Right lobe of liver (tissue), 6 donors: ENCODE data around the gene TMTC4. TPM values are rescaled to one million over a fixed set of nuclear protein-coding genes. Genes with fewer than 3 reads are reported as not detected.

Experiments used
- ATAC-seq, 4 donors: fragments of 200-7000 bp; cut with Tn5 transposase; one replicate each; pipeline ENCODE4 v1.9.1; 2020; ENCODE audit warnings: mild to moderate bottlenecking in 4 of 4, moderate library complexity in 4 of 4
- DNase-seq, 3 donors: peaks; one replicate each; pipeline ENCODE4 v3.0.0-alpha.2; 2020
- H3K27ac ChIP-seq, 3 donors: fragments of 200-600 bp; one replicate each; pipeline ENCODE4 v1.8.0; 2022
- H3K27me3 ChIP-seq, 2 donors: fragments of 200-600 bp; one replicate each; pipeline ENCODE4 v1.8.0; 2022
- H3K36me3 ChIP-seq, 4 donors: fragments of 200-600 bp; sonication (generic) in 1 of 4; one replicate each; pipeline versions ENCODE4 v1.5.1 to v1.8.0; 2017 to 2022; ENCODE audit warnings: control low read depth in 1 of 4
- H3K4me1 ChIP-seq, 4 donors: fragments of 200-600 bp; sonication (generic) in 1 of 4; one replicate each; pipeline versions ENCODE4 v1.5.1 to v1.8.0; 2017 to 2022; ENCODE audit warnings: control low read depth in 1 of 4
- H3K4me3 ChIP-seq, 3 donors: fragments of 200-600 bp; one replicate each; pipeline ENCODE4 v1.8.0; 2022
- H3K9me3 ChIP-seq, 4 donors: fragments of 200-600 bp; sonication (generic) in 1 of 4; one replicate each; pipeline versions ENCODE4 v1.5.1 to v1.8.0; 2017 to 2022; ENCODE audit warnings: control low read depth in 1 of 4
- POLR2A ChIP-seq: fragments of 450-650 bp; IDR thresholded peaks from one replicate; pipeline ENCODE4 v1.6.1; 2017; ENCODE audit warnings: antibody characterized with exemption, mild to moderate bottlenecking
- WGBS: methylation state at CpG from one replicate; pipeline ENCODE4 v1.1.6; 2018; ENCODE audit warnings: low coverage, low lambda C conversion rate; ENCODE audit not compliant: insufficient coverage; ENCODE audit errors: missing lambda C conversion rate; 5-methylcytosine and 5-hydroxymethylcytosine counted together
- intact Hi-C, 2 donors: fragments of 100-400 bp; cut with DNase I; formaldehyde crosslinking; loops; one replicate each; pipeline versions ENCODE4 v1.11.2 to v1.14.1; 2022
- total RNA-seq, 6 experiments: library from RNA; depleted of rRNA in 2 of 6; stranded (reverse); fragments of >200 nt in 2 of 6; fragmentation: NEBNext Ultra II Directional in 3 of 6; extraction: Animal tissue kit (Norgen Biotek cat#: 25700) in 3 of 6; gene quantifications; one replicate each; pipeline versions ENCODE4 v1.1.0 to v1.2.4, GENCODE V29; 2016 to 2023
- TF ChIP-seq, protein P1 (sequence below), 4 donors: fragments of 200-600 bp in 3 of 4; fragments of 450-650 bp in 1 of 4; IDR thresholded peaks; one replicate each; pipeline versions ENCODE4 v1.5.1 to v1.8.0; 2016 to 2022; ENCODE audit warnings: antibody characterized with exemption in 4 of 4, mild to moderate bottlenecking in 2 of 4
- donor health status: DM: no; HTN: yes; CAD: no.
- donor health status: DM: no; HTN: no; CAD: no.
- donor health status: DM: no; HTN: no; CAD: no.
- donor health status: DM: no; HTN: yes; CAD: no.
- donor health status: DM: no; HTN: yes; CAD: no.

TMTC4 gene
- total RNA-seq, 6 experiments from 2014 or later: 10.7 to 17.9 (median 14.1) TPM

DNA sequence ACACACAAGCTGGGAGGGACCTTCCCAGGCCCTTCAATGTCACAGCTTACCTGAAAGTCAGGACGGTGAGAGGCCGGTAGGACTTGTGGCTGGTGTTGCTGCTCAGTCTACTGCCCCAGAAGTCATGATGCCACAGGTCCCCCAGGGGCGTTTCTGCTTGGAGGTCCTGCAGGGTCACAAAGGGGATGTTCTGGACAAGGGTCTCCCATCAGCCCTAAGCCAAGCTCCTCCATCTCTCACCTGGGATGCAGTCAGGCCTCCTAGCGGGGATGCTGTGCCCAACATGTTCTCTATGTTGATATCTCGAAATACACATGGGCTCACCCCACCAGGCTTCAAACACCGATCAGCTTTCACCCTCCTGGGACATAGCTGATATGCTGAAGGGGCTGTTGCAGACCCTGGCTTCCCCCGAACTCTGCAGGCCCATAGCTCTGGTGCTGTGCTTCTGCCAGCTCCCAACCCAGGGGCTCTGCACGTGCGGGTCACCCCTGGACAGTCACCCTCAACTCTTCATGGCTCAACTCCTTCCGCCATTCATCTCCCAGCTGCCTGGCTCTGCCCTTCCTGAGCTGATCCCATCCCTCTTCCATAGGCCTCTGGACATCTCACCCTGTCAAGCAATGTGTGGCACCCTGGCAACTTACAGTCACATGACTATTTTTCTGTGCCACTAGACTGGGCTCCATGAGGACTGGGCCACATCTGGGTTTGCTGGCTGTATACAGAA, 10.3 kb downstream of the TMTC4 start:
- no peak for TF ChIP-seq POLR2A
- TF ChIP-seq, protein P1, sequence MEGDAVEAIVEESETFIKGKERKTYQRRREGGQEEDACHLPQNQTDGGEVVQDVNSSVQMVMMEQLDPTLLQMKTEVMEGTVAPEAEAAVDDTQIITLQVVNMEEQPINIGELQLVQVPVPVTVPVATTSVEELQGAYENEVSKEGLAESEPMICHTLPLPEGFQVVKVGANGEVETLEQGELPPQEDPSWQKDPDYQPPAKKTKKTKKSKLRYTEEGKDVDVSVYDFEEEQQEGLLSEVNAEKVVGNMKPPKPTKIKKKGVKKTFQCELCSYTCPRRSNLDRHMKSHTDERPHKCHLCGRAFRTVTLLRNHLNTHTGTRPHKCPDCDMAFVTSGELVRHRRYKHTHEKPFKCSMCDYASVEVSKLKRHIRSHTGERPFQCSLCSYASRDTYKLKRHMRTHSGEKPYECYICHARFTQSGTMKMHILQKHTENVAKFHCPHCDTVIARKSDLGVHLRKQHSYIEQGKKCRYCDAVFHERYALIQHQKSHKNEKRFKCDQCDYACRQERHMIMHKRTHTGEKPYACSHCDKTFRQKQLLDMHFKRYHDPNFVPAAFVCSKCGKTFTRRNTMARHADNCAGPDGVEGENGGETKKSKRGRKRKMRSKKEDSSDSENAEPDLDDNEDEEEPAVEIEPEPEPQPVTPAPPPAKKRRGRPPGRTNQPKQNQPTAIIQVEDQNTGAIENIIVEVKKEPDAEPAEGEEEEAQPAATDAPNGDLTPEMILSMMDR (IDR thresholded peaks at IDR 0.05): no peak
- peaks cover 0 to 34% (median 14%) of the 10 kb centered on the region in 4 donors for H3K36me3 ChIP-seq

DNA sequence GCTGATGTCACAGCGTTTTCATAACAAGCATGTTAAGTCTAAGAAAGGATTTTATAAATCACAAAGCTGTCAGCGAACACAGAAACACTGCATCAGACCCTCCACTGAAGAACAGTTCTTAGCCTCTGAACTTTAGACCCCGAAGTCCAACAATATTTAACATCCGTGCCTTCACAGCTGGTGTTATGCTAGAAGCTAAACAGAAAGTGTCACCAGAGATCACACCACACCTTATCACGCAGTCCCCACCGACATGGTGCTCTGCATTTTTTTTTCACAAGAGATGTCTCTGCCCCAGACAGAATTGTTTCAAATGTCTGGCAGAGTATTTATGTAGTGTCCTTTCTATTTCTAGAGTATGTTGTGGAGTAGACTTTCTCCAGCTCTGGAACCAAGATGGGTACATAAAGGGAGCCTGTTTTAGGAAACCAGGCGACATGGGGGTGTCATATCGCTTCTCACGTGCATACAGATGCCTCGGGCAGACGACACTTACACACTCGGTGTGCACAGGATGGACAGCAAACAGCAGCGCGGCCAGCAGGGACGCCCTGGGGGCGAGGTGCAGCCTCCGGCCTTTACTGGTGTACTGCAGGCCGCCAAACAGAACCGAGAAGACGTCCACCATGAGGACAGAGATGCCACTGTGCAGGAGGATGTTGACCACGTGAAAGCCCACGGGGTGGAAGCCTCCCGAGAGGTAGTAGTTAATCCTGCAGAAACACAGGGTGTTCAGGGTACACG, 12.0 kb downstream of the TMTC4 start:
- intact Hi-C loops: no loop called here
- Histone ChIP-seq H3K27me3 (no peaks in the 10 kb centered on the region), H3K36me3 (peaks cover 0 to 34% (median 12%) of the 10 kb centered on the region in 4 donors), H3K27ac (no peak overlapping the region), H3K4me3 (no peak overlapping the region), H3K9me3 (no peaks in the 10 kb centered on the region), H3K4me1 (no peaks in the 10 kb centered on the region)
- DNase-seq: no peak
- WGBS: 74% methylated on average over 22 of the region's 24 CpGs
- TF ChIP-seq, protein P1 (IDR thresholded peaks at IDR 0.05): no peak
- no peak for TF ChIP-seq POLR2A
- no peak for ATAC-seq

More for the DNA sequence above, 10.3 kb downstream of the TMTC4 start:
- DNase-seq (no peak), ATAC-seq (no peak)
- no peaks in the 10 kb centered on the region for H3K27me3 ChIP-seq
- WGBS: no CpG with 5 or more reads among the region's 10 CpGs
- H3K4me3 ChIP-seq: no peak overlapping the region
- H3K9me3 ChIP-seq: no peaks in the 10 kb centered on the region
- H3K27ac ChIP-seq: no peak overlapping the region
- H3K4me1 ChIP-seq: no peaks in the 10 kb centered on the region
- intact Hi-C loops: no loop called here

DNA sequence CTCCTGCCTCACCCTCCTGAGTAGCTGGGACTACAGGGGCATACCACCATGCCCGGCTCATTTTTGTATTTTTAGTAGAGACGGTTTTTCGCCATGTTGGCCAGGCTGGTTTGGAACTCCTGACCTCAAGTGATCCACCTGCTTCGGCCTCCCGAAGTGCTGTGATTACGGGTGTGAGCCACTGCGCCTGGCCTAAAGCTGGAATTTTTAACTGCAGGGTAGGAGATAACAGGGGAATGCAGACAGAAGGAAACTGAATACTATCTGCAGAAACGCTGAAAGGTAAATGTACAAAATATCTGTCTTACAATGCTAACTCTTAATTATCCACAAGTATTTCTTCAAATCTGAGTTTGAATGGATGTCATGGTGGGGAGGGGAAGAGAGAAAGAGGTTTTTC, 13.8 kb downstream of the TMTC4 start:
- peaks cover 0 to 31% (median 12%) of the 10 kb centered on the region in 4 donors for H3K36me3 ChIP-seq
- 82% methylated on average over 8 of the region's 8 CpGs for WGBS
- no peak overlapping the region for H3K27ac ChIP-seq
- TF ChIP-seq, protein P1 (IDR thresholded peaks at IDR 0.05): no peak
- TF ChIP-seq POLR2A: no peak
- H3K9me3 ChIP-seq: no peaks in the 10 kb centered on the region
- ATAC-seq: no peak
- intact Hi-C loops: no loop called here
- H3K4me3 ChIP-seq: no peak overlapping the region
- DNase-seq: no peak
- H3K4me1 ChIP-seq: no peaks in the 10 kb centered on the region
- no peaks in the 10 kb centered on the region for H3K27me3 ChIP-seq

DNA sequence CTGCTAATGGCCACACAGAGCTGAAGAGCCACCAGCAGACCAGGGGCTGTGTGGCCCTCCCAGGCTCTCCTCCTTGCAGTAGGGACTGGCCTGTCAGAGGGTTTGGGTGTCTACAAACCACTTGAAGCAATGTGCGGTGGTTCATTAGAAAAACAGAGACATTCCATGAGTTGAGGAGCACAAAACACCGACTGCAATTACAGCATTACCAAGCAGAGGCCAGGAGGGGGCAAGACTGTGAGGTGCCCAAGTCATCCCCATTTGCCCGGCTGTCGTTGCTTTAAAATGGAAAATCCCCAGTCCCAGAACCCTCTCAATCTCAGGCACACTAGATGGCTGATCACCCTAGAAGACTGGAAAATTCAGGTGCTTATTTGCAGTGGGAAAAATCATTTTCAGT, 15.0 kb downstream of the TMTC4 start:
- H3K4me3 ChIP-seq: no peak overlapping the region
- TF ChIP-seq POLR2A: no peak
- TF ChIP-seq, protein P1 (IDR thresholded peaks at IDR 0.05): no peak
- H3K9me3 ChIP-seq: no peaks in the 10 kb centered on the region
- 83% methylated on average over 1 of the region's 4 CpGs for WGBS
- intact Hi-C loops: no loop called here
- peaks cover 0 to 24% (median 11%) of the 10 kb centered on the region in 4 donors for H3K36me3 ChIP-seq
- DNase-seq (no peak), ATAC-seq (no peak)
- no peak overlapping the region for H3K27ac ChIP-seq
- no peaks in the 10 kb centered on the region for H3K27me3 ChIP-seq
- no peaks in the 10 kb centered on the region for H3K4me1 ChIP-seq
